Measurements from ENCODE around the gene STOX1.
A peak's percentile ranks its signal among the peaks of the same experiment; 100 is the strongest.
"Not testable (repeated sequence)": the region's sequence is repeated elsewhere in the genome, so short reads cannot be mapped to it uniquely, and the experiment has no call there.

STOX1 gene

GRCh38 chr10:68827592-68827959 is 245 bp downstream of the STOX1 start:
- not testable (repeated sequence) for DNase-seq (ENCODE audit: low read depth, low spot score)
- peak overlapping the region; percentile 70; the same call in 1 of the 2 replicates for H3K4me3 ChIP-seq (ENCODE audit: low read length)

- DNase-seq (ENCODE audit: low read depth, low spot score) = not testable (repeated sequence)
- H3K4me3 ChIP-seq (ENCODE audit: low read length) = peak overlapping the region; percentile 58
Observed at GRCh38 chr10:68828083-68828601, 811 bp downstream of the STOX1 start.

- no peak for DNase-seq (ENCODE audit: low read depth, low spot score)
- peak overlapping the region; percentile 58 for H3K4me3 ChIP-seq (ENCODE audit: low read length)
Observed at GRCh38 chr10:68828833-68829232, 1.5 kb downstream of the STOX1 start.

GRCh38 chr10:68829521-68829920 is 2.2 kb downstream of the STOX1 start:
- peak; percentile 38 for DNase-seq (ENCODE audit: low read depth, low spot score)
- no peak overlapping the region for H3K4me3 ChIP-seq (ENCODE audit: low read length)

GRCh38 chr10:68829952-68830351 is 2.6 kb downstream of the STOX1 start:
- no peak overlapping the region for H3K4me3 ChIP-seq (ENCODE audit: low read length)
- no peak for DNase-seq (ENCODE audit: low read depth, low spot score)

GRCh38 chr10:68831961-68832455 is 4.7 kb downstream of the STOX1 start:
- H3K4me3 ChIP-seq (ENCODE audit: low read length) = no peak overlapping the region
- DNase-seq (ENCODE audit: low read depth, low spot score) = no peak

- DNase-seq (ENCODE audit: low read depth, low spot score) = no peak
Observed at GRCh38 chr10:68832601-68833000, 5.3 kb downstream of the STOX1 start.

GRCh38 chr10:68837626-68838322 is 10.4 kb downstream of the STOX1 start:
- no peak overlapping the region for H3K4me3 ChIP-seq (ENCODE audit: low read length)
- no peak for DNase-seq (ENCODE audit: low read depth, low spot score)

More at GRCh38 chr10:68832601-68833000, 5.3 kb downstream of the STOX1 start:
- H3K4me3 ChIP-seq (ENCODE audit: low read length) = no peak overlapping the region

- not testable (repeated sequence) for H3K4me3 ChIP-seq (ENCODE audit: low read length); DNase-seq (ENCODE audit: low read depth, low spot score)
Observed at GRCh38 chr10:68840650-68841049, 13.3 kb downstream of the STOX1 start.

- no peak overlapping the region for H3K4me3 ChIP-seq (ENCODE audit: low read length)
- no peak for DNase-seq (ENCODE audit: low read depth, low spot score)
Observed at GRCh38 chr10:68848281-68848680, 20.9 kb downstream of the STOX1 start.

GRCh38 chr10:68848806-68849205 is 21.5 kb downstream of the STOX1 start:
- no peak overlapping the region for H3K4me3 ChIP-seq (ENCODE audit: low read length)
- DNase-seq (ENCODE audit: low read depth, low spot score) = no peak

- DNase-seq (ENCODE audit: low read depth, low spot score) = no peak
- no peak overlapping the region for H3K4me3 ChIP-seq (ENCODE audit: low read length)
Observed at GRCh38 chr10:68856352-68856751, 29.0 kb downstream of the STOX1 start.

GRCh38 chr10:68857005-68857404 is 29.7 kb downstream of the STOX1 start:
- no peak overlapping the region for H3K4me3 ChIP-seq (ENCODE audit: low read length)
- DNase-seq (ENCODE audit: low read depth, low spot score) = no peak

GRCh38 chr10:68861253-68861652 is 33.9 kb downstream of the STOX1 start:
- H3K4me3 ChIP-seq (ENCODE audit: low read length) = no peak overlapping the region
- DNase-seq (ENCODE audit: low read depth, low spot score) = no peak

GRCh38 chr10:68864611-68865010 is 37.3 kb downstream of the STOX1 start:
- DNase-seq (ENCODE audit: low read depth, low spot score) = no peak
- no peak overlapping the region for H3K4me3 ChIP-seq (ENCODE audit: low read length)

GRCh38 chr10:68868173-68868572 is 40.8 kb downstream of the STOX1 start:
- not testable (repeated sequence) for DNase-seq (ENCODE audit: low read depth, low spot score); H3K4me3 ChIP-seq (ENCODE audit: low read length)

GRCh38 chr10:68869623-68870022 is 42.3 kb downstream of the STOX1 start:
- no peak overlapping the region for H3K4me3 ChIP-seq (ENCODE audit: low read length)
- DNase-seq (ENCODE audit: low read depth, low spot score) = no peak

- no peak overlapping the region for H3K4me3 ChIP-seq (ENCODE audit: low read length)
- no peak for DNase-seq (ENCODE audit: low read depth, low spot score)
Observed at GRCh38 chr10:68870061-68870460, 42.7 kb downstream of the STOX1 start.

GRCh38 chr10:68870545-68871104 is 43.3 kb downstream of the STOX1 start:
- H3K4me3 ChIP-seq (ENCODE audit: low read length) = no peak overlapping the region
- DNase-seq (ENCODE audit: low read depth, low spot score) = peak; percentile 44

GRCh38 chr10:68871105-68871711 is 43.9 kb downstream of the STOX1 start:
- no peak for DNase-seq (ENCODE audit: low read depth, low spot score)
- no peak overlapping the region for H3K4me3 ChIP-seq (ENCODE audit: low read length)

All from Jurkat, Clone E6-1 (cell line).